H1 (cell line): ENCODE results near the gene FASTK. TPM values are rescaled to one million over a fixed set of nuclear protein-coding genes. Genes with fewer than 3 reads are reported as not detected.

Experiments used
- CTCF ChIA-PET: fragments of 300-600 bp; sonication (Branson Sonifier 250); formaldehyde crosslinking; loops from one replicate; lab custom pipeline; 2021; ENCODE audit not compliant: partially characterized antibody; lab: Charles Lee
- POLR2A ChIA-PET: fragments of 300-600 bp; sonication (Branson Sonifier 250); formaldehyde crosslinking; loops from one replicate; lab custom pipeline; 2021; ENCODE audit warnings: inconsistent platforms; ENCODE audit not compliant: partially characterized antibody; lab: Charles Lee
- DNase-seq, 2 experiments: peaks; one replicate each; pipeline versions ENCODE4 v3.0.0 to v3.0.0-alpha.2; 2010 to 2022; ENCODE audit warnings: low spot score in 2 of 2, low read depth in 1 of 2, mixed read lengths in 1 of 2
- FAIRE-seq: peaks from 2 replicates; lab custom pipeline; 2011; peaks lifted over from hg19 to GRCh38; lab: Jason Lieb, UNC
- H2AFZ ChIP-seq: 2 replicates; pipeline ENCODE4 v1.8.1; 2012; ENCODE audit warnings: low read length, inconsistent platforms
- H2AK5ac ChIP-seq: 2 replicates; pipeline ENCODE4 v1.6.1; 2013; ENCODE audit warnings: low read depth, low read length
- H2BK120ac ChIP-seq: replicated peaks from 2 replicates; pipeline ENCODE3; 2013; ENCODE audit warnings: low read depth, low read length, inconsistent platforms
- H2BK12ac ChIP-seq: 2 replicates; pipeline ENCODE4 v1.6.1; 2013; ENCODE audit warnings: low read depth, low read length
- H2BK15ac ChIP-seq: 2 replicates; pipeline ENCODE4 v1.6.1; 2013; ENCODE audit warnings: low read length
- H2BK20ac ChIP-seq: 2 replicates; pipeline ENCODE4 v1.6.1; 2013; ENCODE audit warnings: low read length
- H2BK5ac ChIP-seq: 2 replicates; pipeline ENCODE4 v1.6.1; 2013; ENCODE audit warnings: low read depth, low read length
- H3K14ac ChIP-seq: 2 replicates; pipeline ENCODE4 v1.6.1; 2013; ENCODE audit warnings: inconsistent platforms; ENCODE audit not compliant: insufficient read length
- H3K18ac ChIP-seq: 2 replicates; pipeline ENCODE4 v1.6.1; 2013; ENCODE audit warnings: low read length; ENCODE audit errors: extremely low read depth
- H3K23ac ChIP-seq: 2 replicates; pipeline ENCODE4 v1.6.1; 2013; ENCODE audit warnings: inconsistent platforms; ENCODE audit not compliant: insufficient read length
- H3K23me2 ChIP-seq: 2 replicates; pipeline ENCODE4 v1.6.1; 2013; ENCODE audit warnings: low read depth, low read length
- H3K27ac ChIP-seq: 2 replicates; pipeline ENCODE4 v1.6.1; 2011; ENCODE audit warnings: low read depth, low read length, inconsistent platforms
- H3K27me3 ChIP-seq, 4 experiments: replicated peaks in 1 of 4; 1 replicate in 1 of 4; 2 replicates in 3 of 4; pipeline versions ENCODE4 v1.6.1 to v1.8.1; 2011 to 2013; ENCODE audit warnings: low read length in 3 of 4, mild to moderate bottlenecking in 3 of 4, inconsistent platforms in 2 of 4, mixed read lengths in 2 of 4, moderate library complexity in 1 of 4; ENCODE audit not compliant: control insufficient read depth in 3 of 4, insufficient read depth in 3 of 4; ENCODE audit errors: extremely low read depth in 1 of 4
- H3K36me3 ChIP-seq, 4 experiments: 2 replicates each; pipeline versions ENCODE4 v1.6.1 to v1.8.1; 2011 to 2013; ENCODE audit warnings: mild to moderate bottlenecking in 4 of 4, low read length in 3 of 4, moderate library complexity in 2 of 4, control low read depth in 1 of 4, inconsistent platforms in 1 of 4; ENCODE audit not compliant: insufficient read depth in 4 of 4, control insufficient read depth in 2 of 4
- H3K4ac ChIP-seq: replicated peaks from 2 replicates; pipeline ENCODE3; 2013; ENCODE audit warnings: low read length, low read depth, mixed read lengths, inconsistent platforms; ENCODE audit not compliant: insufficient read length
- H3K4me1 ChIP-seq, 4 experiments: replicated peaks in 1 of 4; 1 replicate in 1 of 4; 2 replicates in 3 of 4; pipeline versions ENCODE4 v1.6.1 to v1.8.1; 2011 to 2013; ENCODE audit warnings: low read length in 3 of 4, inconsistent platforms in 2 of 4, mixed read lengths in 1 of 4; ENCODE audit not compliant: insufficient read depth in 4 of 4, control insufficient read depth in 3 of 4
- H3K4me2 ChIP-seq, 2 experiments: 2 replicates each; pipeline versions ENCODE4 v1.6.1 to v1.8.1; 2011 to 2013; ENCODE audit warnings: low read depth in 2 of 2, low read length in 2 of 2, control low read depth in 1 of 2, inconsistent platforms in 1 of 2, mild to moderate bottlenecking in 1 of 2; ENCODE audit not compliant: insufficient read depth in 1 of 2
- H3K4me3 ChIP-seq, 4 experiments: fragments of 200-600, 300-600 bp in 1 of 4; sonication (generic), shearing (Covaris generic), sonication (Bioruptor Twin) in 1 of 4; 2 replicates each; pipeline versions ENCODE4 v1.5.1 to v1.8.1; 2011 to 2016; ENCODE audit warnings: low read length in 4 of 4, low read depth in 3 of 4, control low read depth in 2 of 4, inconsistent platforms in 2 of 4, mild to moderate bottlenecking in 2 of 4, mixed read lengths in 1 of 4, moderate library complexity in 1 of 4; ENCODE audit not compliant: insufficient read depth in 2 of 4; ENCODE audit errors: extremely low read depth in 1 of 4
- H3K56ac ChIP-seq: replicated peaks from 2 replicates; pipeline ENCODE3; 2013; ENCODE audit warnings: low read depth, mild to moderate bottlenecking, mixed read lengths, low read length, inconsistent platforms; ENCODE audit not compliant: insufficient read length
- H3K79me1 ChIP-seq: 2 replicates; pipeline ENCODE4 v1.6.1; 2013; ENCODE audit warnings: low read depth, low read length, control low read depth
- H3K79me2 ChIP-seq, 2 experiments: 2 replicates each; pipeline versions ENCODE4 v1.6.1 to v1.8.1; 2012 to 2013; ENCODE audit warnings: low read length in 2 of 2, mild to moderate bottlenecking in 2 of 2, inconsistent platforms in 1 of 2; ENCODE audit not compliant: insufficient read depth in 2 of 2, control insufficient read depth in 1 of 2
- H3K9ac ChIP-seq, 4 experiments: replicated peaks in 1 of 4; 1 replicate in 1 of 4; 2 replicates in 3 of 4; pipeline versions ENCODE4 v1.6.1 to v1.8.1; 2011 to 2013; ENCODE audit warnings: low read depth in 3 of 4, low read length in 3 of 4, control low read depth in 2 of 4, mild to moderate bottlenecking in 2 of 4, moderate library complexity in 2 of 4, inconsistent platforms in 1 of 4; ENCODE audit errors: extremely low read depth in 1 of 4
- H3K9me3 ChIP-seq, 2 experiments: 2 replicates each; pipeline versions ENCODE4 v1.6.1 to v1.8.1; 2012 to 2013; ENCODE audit warnings: mild to moderate bottlenecking in 2 of 2, moderate library complexity in 2 of 2, control low read depth in 1 of 2, inconsistent platforms in 1 of 2, low read depth in 1 of 2, low read length in 1 of 2, mixed read lengths in 1 of 2; ENCODE audit not compliant: insufficient read depth in 2 of 2
- H4K20me1 ChIP-seq, 2 experiments: replicated peaks in 1 of 2; 2 replicates each; pipeline versions ENCODE3 to v1.8.1; 2011 to 2013; ENCODE audit warnings: inconsistent platforms in 2 of 2, low read length in 2 of 2, mild to moderate bottlenecking in 1 of 2; ENCODE audit not compliant: insufficient read depth in 2 of 2, control insufficient read depth in 1 of 2
- H4K5ac ChIP-seq: 2 replicates; pipeline ENCODE4 v1.6.1; 2013; ENCODE audit warnings: low read length, low read depth, mixed read lengths, inconsistent platforms; ENCODE audit not compliant: insufficient read length
- H4K8ac ChIP-seq: 2 replicates; pipeline ENCODE4 v1.8.0; 2013; ENCODE audit warnings: mild to moderate bottlenecking, moderate library complexity, low read length, inconsistent platforms; ENCODE audit not compliant: insufficient read depth; ENCODE audit errors: extremely low read depth
- H4K91ac ChIP-seq: replicated peaks from 2 replicates; pipeline ENCODE3; 2013; ENCODE audit warnings: low read length, mixed read lengths, inconsistent platforms; ENCODE audit not compliant: insufficient read length
- EGR1 ChIP-seq: IDR thresholded peaks from 2 replicates; pipeline ENCODE4 v1.6.1; 2011; ENCODE audit warnings: low read depth, low read length, borderline replicate concordance
- EP300 ChIP-seq, 2 experiments: IDR thresholded peaks; 1 replicate in 1 of 2; 2 replicates in 1 of 2; pipeline ENCODE4 v1.6.1; 2011 to 2012; ENCODE audit warnings: low read depth in 2 of 2, low read length in 2 of 2, mild to moderate bottlenecking in 2 of 2, borderline replicate concordance in 1 of 2, inconsistent platforms in 1 of 2, moderate library complexity in 1 of 2
- HDAC2 ChIP-seq, 2 experiments: fragments of 300-600 bp in 1 of 2; sonication (generic) in 1 of 2; IDR thresholded peaks; 2 replicates each; pipeline ENCODE4 v1.6.1; 2011 to 2012; ENCODE audit warnings: low read depth in 2 of 2, low read length in 2 of 2, mild to moderate bottlenecking in 2 of 2, moderate library complexity in 2 of 2, borderline replicate concordance in 1 of 2, inconsistent platforms in 1 of 2
- KDM5A ChIP-seq: fragments of 200-600 bp; IDR thresholded peaks from 2 replicates; pipeline ENCODE4 v1.7.1; 2012; ENCODE audit warnings: mild to moderate bottlenecking, low read length, inconsistent platforms, mixed read lengths
- RBBP5 ChIP-seq: IDR thresholded peaks from 2 replicates; pipeline ENCODE4 v1.7.1; 2012; ENCODE audit warnings: low read depth, mild to moderate bottlenecking, inconsistent platforms, low read length, moderate library complexity, borderline replicate concordance
- SRF ChIP-seq: IDR thresholded peaks from 2 replicates; pipeline ENCODE4 v1.6.1; 2011; ENCODE audit warnings: mild to moderate bottlenecking, low read depth, low read length, moderate library complexity
- WGBS, 2 experiments: shearing (Covaris generic) in 1 of 2; methylation state at CpG; one replicate each; pipeline versions ENCODE4 v1.1.6 to v1.1.7; 2013 to 2015; ENCODE audit warnings: low lambda C conversion rate in 2 of 2, mixed read lengths in 2 of 2, inconsistent platforms in 1 of 2, low coverage in 1 of 2, missing lambda C conversion rate in 1 of 2; ENCODE audit not compliant: insufficient replicate concordance in 2 of 2, insufficient coverage in 1 of 2, insufficient read length in 1 of 2; ENCODE audit errors: extremely low coverage in 1 of 2, missing lambda C conversion rate in 1 of 2; 5-methylcytosine and 5-hydroxymethylcytosine counted together
- polyA plus RNA-seq, 7 experiments: library from polyadenylated mRNA; depleted of rRNA in 3 of 7; stranded (reverse) in 5 of 7; unstranded in 2 of 7; fragments of >200 nt in 5 of 7; fragments of 200-250 nt in 2 of 7; gene quantifications; 1 replicate in 5 of 7; 2 replicates in 1 of 7; 4 replicates in 1 of 7; pipeline versions ENCODE4 v1.2.1 to v1.2.3, GENCODE V29; 2011 to 2013; ENCODE audit warnings: missing spikeins in 2 of 7, mixed read lengths in 2 of 7
- total RNA-seq: library from RNA; stranded (reverse); fragmentation: NEBNext Ultra II Directional; extraction: Animal tissue kit (Norgen Biotek cat#: 25700); gene quantifications from 2 replicates; pipeline ENCODE4 v1.2.1, GENCODE V29; 2021

FASTK gene
- total and polyA plus RNA-seq, 2 of the 8 experiments (the other 6 are each of a cell fraction or from before 2014, with no cell fraction given), result 39.4 to 84.0 TPM

GRCh38 chr7:151093748-151094147, 13.1 kb upstream of the FASTK start:
- Histone ChIP-seq H3K27ac (no peak overlapping the region), H2BK12ac (no peak overlapping the region)
- TF ChIP-seq KDM5A, result no peak
- no peak for TF ChIP-seq EGR1
- TF ChIP-seq SRF, result no peak
- TF ChIP-seq RBBP5, result no peak
- no peak for TF ChIP-seq EP300 (IDR thresholded peaks at IDR 0.05; ENCODE audit: borderline replicate concordance in 1 of 2, low read depth in 2 of 2, low read length in 2 of 2)
- TF ChIP-seq HDAC2 (IDR thresholded peaks at IDR 0.05; ENCODE audit: borderline replicate concordance in 1 of 2, low read depth in 2 of 2, low read length in 2 of 2), result no peak
- TF ChIP-seq, all 59 proteins: peak for 0
- Histone ChIP-seq H4K91ac (no peak overlapping the region), H3K4me2 (no peak overlapping the region), H3K79me2 (peaks cover 11 to 86% of the 10 kb centered on the region in 2 experiments; a peak in 3 of 4 replicates), H2AFZ (no peak overlapping the region), H4K5ac (no peak overlapping the region), H3K4me1 (peaks cover 3 to 16% (median 11%) of the 10 kb centered on the region in 4 experiments), H4K8ac (no peak overlapping the region), H3K9ac (no peak overlapping the region), H3K23me2 (no peaks in the 10 kb centered on the region), H3K56ac (no peak overlapping the region), H3K4me3 (no peak overlapping the region), H3K27me3 (peaks cover 0 to 4% (median 0%) of the 10 kb centered on the region in 4 experiments; a peak in 2 of 7 replicates), H3K18ac (no peak overlapping the region), H3K4ac (no peak overlapping the region), H2BK20ac (no peak overlapping the region), H3K36me3 (no peaks in the 10 kb centered on the region), H4K20me1 (peaks cover 43 to 56% of the 10 kb centered on the region in 2 experiments), H3K14ac (no peak overlapping the region), H3K79me1 (peaks cover 18% of the 10 kb centered on the region; the same call in 1 of the 2 replicates), H2BK15ac (no peak overlapping the region), H2BK120ac (no peak overlapping the region), H2BK5ac (no peak overlapping the region), H2AK5ac (no peak overlapping the region), H3K23ac (no peak overlapping the region), H3K9me3 (no peaks in the 10 kb centered on the region)
- WGBS, 2 experiments, result 82% methylated on average over 6 of the region's 6 CpGs; no CpG with 5 or more reads in 1 of the 2 experiments
- no peak for DNase-seq
- FAIRE-seq, result no peak
- POLR2A ChIA-PET, result no interaction called here
- CTCF ChIA-PET, result interaction anchor here (1.0 to 15.1 kb wide), 11 partner anchors 9 to 105 kb away, joined by 3 to 448 read pairs (median 4); no protein-coding TSS in a partner anchor
